HG03175 (cell line): ENCODE data around the gene MICAL2.

ENCODE experiments used
- ATAC-seq: cut with Tn5 transposase; IDR thresholded peaks from one replicate; pipeline ENCODE4 v1.9.1; 2021; ENCODE audit warnings: mild to moderate bottlenecking, moderate library complexity; ENCODE audit not compliant: unreplicated experiment

MICAL2 gene

DNA sequence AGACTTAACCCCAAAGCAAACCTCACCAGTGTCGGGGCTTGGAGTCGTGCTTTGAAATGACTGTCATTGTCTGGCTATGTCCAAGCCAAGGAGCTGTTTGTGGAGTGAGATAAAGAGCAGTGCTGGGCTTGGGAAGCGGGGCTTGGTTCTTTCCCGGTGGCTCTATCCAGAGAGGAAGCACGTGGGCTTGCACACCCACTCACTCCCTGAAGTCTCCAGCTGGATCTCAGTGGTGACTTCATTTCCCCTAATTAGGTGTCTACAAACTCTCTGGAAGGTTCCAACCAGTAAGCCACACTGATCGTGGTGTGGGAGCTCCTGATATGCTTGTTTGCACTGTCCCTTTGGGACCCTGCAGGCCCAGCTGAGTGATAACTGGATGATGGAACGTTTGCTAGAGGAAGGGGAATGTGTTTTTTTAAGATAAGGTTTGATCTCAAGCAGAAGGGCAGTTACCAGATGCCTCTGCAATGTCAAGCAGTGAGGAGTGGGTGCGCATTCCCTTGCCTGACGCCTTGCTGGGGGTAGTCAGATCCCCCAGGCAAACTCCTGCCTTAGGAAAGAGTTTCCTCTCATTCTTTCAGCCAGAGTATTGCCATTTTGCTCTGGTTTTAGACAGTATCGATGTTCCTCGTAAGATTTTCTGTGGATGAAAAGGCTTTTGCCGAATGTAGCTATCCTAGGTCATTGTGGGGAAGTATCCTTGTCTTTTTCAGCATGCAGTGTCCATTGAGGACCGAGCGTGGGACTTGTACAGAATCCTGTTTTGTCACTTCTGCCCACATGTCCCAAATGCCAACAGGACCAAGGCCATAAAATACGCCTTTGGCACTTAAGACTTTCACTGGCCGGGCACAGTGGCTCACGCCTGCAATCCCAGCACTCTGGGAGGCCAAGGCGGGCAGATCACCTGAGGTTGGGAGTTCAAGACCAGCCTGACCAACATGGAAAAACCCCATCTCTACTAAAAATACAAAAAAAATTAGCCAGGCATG, 90.9 kb downstream of the MICAL2 start:
- no peak for ATAC-seq

DNA sequence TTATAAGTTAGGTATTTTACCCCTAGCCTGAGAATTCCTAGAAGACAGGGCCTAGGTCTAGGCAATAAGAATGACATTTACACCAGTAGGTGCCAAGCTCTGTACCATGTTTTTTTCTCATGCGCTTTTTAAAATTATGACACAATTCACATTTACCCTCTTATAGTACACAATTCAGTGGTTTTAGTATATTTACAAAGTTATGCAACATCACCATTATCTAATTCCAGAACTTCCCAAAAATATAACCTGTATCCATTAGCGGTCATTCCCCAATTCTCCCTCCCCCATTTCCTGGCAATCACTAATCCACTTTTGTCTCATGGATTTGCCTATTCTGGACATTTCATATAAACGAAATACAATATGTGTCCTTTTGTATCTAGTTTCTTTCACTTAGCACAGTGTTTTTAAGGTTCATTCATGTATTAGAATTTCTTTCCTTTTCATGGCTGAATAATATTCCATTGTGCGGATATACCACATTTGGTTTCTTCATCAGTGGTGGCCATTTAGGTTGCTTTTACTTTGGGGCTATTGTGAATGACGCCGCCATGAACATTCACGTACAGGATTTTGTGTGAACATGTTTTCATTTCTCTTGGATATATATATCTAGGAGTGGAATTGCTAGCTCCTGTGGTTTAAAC, 92.4 kb downstream of the MICAL2 start:
- no peak for ATAC-seq

DNA sequence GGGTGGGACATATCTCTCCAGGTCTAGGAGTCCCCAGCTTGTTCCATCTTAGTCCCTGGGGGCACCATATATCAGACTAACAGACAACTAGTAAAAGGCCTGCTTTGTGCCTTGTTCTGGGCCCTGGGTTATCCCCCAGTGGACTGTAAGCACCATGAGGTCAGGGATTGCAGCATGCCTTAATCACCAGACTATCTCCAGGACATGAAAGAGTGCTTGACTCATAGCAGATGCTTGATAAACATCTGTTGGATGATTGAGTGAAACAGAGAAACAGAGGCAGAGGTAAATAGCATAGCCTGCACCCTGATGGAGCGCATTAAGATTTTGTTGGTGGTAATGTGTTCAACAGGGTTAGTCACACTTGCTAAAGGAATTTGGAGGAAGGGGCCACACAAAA, 94.1 kb downstream of the MICAL2 start:
- no peak for ATAC-seq

DNA sequence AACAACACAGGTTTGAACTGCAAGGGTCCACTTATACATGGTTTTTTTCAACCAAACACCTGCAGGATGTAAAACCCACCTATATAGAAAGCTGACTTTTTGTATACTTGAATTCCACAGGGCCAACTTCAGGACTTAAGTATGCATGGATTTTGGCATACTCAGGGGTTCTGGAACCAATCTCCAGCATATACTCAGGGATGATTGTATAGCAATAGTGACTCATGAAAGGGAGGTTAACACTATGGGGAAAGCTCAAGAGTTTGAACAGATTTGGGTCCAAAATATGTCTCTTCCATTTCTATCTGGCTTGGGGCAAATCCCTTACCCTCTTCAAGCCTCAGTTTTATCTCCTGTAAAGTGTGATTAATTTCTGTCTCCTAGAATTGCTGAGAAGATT, 94.9 kb downstream of the MICAL2 start:
- no peak for ATAC-seq

DNA sequence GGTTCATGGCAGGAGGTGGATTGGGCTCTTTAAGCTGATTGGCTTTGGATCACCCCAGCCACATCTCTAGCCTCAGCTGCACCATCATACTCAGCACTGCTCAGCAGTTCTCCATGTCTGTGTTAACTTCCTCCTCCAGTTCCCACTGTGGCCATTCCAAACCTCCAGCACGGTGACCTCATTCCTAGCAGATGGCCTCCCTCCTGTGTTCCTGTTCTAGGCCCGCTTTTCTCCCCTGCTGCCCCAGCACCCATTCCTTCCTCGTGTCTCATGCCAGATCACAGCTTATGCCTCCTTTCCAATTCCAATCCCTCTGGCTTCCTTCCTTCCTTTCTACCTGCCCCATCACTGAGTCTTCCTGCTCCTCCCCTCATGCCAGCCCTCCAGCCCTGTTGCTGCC, 96.1 kb downstream of the MICAL2 start:
- ATAC-seq: no peak

DNA sequence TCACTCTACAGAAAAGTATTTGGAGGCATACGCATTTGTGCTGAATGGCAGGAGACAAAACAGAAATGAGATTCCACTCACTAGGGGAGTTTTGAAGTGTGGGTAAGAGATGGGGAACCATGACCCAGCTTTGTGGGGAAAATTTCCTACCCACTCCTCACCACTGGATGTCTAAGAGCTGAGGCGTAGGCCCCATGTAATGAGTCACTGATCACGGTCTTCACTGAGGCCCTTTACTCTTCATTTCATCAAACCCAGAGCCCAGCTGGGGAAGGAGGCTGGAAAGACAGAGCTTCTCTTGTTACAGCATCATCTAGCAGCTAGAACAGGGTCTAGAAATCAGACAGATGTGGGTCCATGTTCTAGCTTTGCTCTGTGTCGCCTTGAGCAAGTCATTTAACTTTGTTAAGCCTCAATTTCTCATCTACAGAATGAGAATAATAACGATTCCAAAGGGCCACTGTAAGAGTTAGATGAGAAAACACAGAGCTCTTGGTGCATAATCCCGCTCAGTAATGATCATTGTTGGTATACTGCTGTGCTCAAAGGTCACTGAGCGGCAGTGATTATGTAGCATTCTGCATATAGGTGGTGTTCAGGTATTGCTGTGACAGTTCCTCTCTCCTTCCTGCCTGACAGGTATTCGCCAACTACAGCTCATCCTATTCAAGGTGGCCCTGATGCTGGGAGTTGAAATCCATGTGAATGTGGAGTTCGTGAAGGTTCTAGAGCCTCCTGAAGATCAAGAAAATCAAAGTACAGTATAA, 97.2 kb downstream of the MICAL2 start:
- no peak for ATAC-seq

DNA sequence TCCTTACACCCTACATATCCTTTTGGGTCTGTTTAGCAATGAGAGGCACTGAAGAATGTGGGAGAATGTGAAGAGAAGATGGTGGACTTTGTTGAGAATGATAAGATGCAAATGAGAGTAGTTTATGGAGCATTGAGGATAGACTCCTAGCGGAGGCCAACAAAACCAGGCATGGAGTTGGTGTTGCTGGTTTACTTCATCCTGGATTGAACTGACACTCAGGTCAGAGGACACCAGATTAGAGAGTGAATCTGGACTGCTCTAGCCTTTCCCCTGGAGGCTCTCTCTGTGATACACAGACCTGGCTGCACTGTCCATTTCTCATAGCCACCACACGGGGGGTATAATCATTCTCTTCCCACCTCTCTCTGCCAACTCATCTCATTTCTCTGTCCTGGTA, 98.7 kb downstream of the MICAL2 start:
- no peak for ATAC-seq

DNA sequence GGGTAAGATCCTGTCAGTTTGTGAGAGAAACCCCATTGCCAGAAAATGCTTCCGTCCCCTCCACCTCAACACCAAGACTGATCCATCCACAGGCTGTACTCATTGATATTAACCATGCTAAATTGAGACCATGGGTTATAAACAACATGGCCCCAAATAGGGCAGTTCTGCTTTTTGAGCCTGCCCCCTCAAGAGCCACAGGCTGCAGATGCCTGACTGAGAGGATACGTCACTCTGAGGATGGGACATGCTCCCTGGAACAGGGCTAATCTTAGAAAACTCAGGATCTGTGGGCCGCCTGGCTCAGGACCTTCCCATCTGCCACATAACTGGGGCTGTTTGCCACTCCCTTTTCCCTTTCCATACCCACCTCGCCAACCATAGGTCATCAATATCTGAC, 99.8 kb downstream of the MICAL2 start:
- ATAC-seq: no peak

DNA sequence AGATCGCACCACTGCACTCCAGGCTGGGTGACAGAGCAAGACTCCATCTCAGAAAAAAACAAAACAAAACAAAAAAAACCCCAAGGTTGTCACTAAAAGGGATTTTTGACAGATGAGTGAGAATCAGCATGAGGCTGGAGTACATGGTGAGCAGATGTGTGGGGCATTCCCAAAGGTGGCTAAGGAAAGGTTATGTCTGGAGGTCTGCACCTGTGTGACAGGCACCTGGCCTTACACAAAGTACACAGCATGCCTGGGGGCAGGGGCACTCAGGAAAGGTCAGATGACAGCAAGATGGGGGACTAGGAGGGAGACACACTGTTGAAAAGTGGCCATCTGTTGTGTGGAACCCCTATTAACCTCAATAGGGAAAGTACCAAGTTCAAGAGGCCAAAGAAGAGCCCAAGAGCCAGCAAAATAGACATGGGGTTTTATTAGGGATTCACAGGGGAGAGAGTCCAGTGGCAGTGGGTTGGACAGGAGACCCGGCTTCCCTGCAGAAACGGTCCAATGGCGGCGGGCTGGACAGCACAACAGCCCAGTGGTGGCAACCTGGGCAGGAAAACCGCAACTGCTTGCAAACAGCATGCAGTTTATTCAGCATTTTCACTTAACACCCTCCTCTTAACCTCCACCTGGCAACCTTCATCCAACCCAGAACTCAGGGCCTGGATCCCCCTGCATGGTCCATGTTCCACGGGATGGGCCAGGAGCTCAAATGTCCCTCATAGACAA, 101.1 kb downstream of the MICAL2 start:
- no peak for ATAC-seq

DNA sequence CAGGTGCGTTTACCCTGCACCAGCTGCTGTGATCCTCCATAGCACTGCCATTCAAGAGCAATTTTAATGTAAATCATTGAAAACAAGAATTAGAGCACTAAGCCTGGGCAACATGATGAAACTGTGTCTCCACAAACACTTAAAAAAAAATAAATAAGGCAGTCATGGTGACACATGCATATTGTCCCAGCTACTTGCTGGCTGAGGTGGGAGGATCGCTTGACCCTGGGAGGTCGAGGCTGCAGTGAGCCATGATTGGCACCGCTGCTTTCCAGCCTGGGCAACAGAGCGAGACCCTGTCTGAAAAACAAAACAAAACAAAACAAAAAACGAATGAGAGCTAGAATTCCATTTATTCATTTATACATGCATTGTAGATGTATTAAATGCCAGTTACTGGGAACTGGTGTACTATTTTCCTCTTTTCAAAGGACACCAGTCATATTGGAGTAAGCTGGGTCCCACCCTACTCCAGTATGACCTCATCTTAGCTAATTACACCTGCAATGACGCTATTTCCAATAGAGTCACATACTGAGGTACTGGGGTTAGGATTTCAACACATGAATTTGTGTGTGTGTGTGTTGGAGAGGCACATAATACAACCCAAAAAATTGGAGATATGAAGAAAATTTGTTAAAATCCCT, 101.9 kb downstream of the MICAL2 start:
- ATAC-seq: no peak

DNA sequence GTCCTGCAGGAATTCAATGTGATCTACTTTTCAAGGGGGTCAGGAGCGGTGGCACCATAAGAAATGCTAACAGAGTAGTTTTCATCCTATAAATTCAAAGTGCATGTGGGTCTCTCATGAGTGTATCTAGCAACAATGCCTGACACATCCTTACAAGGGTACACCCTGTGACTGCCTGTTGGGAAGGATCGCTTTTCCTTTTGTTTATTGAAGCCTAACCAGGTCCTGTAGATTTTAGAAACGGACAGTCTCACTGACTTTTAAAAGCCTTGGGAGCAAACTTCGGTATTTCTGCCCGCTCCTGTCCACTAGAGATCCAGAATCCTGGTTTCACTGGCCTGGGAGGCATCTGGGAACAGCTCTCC, 102.4 kb downstream of the MICAL2 start:
- ATAC-seq: no peak

DNA sequence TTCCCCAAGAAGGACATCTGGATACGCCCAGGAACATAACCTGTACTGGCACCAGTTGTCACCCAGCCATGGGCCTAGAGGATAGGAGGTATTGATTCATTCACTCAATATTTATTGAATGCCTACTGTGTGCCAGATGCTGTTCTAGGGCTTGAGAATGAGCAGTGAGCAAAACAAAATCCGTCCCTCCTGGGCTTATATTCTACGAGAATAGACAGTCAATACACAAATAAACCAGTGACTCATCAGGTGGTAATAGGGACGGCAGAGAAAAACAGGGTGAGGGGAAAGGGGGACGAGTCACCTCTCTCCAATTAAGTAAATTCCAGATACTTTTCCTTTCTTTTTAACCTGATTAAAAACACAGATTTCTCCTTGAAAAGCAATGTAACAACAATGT, 103.5 kb downstream of the MICAL2 start:
- no peak for ATAC-seq

DNA sequence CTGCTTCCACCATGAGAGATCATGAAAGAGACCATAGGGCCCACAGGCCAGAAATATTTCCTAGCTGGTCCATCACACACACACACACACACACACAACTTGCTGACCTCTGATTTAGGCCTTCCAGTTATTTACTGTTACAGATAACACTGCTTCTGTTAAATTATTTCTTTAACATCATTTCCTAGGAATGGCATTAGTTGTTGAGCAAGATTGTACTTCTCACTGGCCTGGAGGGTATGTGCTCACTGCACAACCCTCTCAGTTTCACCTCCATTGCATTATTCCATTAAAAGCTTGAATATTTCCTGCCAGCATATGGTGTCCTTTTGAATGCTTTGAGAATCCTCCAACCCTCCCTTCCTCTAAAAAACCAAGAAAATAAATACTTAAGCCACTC, 104.4 kb downstream of the MICAL2 start:
- ATAC-seq: peak; percentile 2

DNA sequence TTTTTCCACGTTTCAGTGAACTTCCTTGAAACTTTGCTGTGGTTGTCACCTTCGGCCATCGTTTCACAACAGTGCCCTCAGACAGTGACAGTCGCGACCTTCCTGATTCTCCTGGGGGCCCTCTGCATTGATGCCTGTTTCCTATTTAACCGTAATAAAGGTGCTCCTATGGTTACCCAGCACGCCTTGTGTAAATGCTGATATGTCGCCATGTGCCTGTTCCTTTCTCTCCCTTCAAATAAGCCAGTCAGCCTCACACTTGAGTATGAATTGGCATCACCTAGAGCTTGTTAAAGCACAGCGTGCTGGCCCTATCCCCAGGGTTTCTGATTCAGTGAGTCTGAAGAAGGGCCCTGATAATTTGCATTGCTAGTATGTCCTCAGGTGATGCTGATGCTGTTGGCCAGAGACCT, 104.8 kb downstream of the MICAL2 start:
- ATAC-seq: peak; percentile 52

DNA sequence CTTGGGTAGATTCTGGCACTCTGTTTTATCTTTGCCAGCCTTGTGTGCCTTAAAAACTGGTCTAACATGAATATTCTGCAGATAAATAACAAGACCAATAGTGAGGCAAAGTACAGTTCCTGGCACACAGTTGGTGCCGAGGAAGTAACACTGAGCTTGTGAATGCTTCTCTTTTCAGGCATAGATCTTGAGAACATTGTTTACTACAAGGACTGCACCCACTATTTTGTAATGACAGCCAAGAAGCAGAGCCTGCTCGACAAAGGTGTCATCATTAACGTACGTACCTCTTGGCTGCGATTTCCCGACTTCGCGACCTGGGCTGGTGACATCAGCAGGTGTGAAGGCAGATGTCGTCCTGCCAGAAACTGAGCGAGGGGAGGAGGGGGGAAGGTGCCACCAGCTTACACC, 105.7 kb downstream of the MICAL2 start:
- no peak for ATAC-seq

DNA sequence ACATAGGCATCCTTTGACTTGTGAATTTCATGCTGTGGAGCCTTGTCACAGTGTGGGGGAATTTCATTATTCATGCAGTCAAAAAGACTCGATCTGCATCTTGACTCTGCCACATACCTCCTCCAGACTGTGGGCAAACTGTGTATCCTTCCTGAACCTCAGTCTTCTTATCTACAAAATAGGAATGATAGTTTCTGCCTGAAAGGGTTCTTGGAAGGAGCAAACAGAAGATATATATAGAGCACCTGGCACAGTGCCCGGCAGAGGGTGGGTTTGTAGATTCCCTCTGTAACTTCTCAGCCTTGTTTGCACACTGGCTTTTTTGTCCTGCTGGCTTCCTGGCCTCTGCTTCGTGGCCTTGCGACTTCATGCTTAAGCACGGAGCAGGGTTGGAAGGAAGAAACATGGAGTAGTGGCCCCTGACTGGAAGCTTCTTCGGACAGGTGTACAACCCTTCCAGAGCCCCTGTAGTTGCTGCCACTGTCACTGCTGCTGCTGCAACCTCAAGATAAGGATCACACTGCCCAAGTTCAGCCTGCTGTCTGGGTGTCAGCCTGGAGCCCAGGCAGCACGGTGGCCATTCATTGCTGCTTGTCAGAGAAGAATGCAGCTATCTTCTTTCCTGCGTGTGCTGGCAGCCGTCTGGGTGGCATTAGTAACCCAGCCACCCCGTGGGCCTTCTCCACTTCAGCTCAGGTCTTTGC, 106.4 kb downstream of the MICAL2 start:
- ATAC-seq: no peak

DNA sequence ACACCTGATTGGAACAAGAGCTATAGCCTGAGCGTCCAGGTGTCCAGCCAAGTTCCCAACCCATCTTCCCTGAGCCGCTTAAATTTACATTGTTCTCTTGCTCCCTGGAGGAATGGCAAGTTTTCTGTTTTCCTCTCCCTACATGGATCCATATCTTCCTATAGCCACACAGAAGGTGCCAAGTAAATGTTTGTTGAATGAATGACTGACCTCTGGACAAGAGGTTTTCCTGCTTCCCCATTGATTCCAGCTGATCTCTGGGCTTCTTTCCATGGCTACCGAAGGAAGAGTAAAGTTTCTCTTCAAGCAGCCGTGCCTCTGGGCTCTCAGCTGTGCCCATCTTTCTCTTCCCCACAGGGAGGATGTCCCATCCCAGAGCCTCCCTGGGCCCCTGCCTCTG, 107.5 kb downstream of the MICAL2 start:
- no peak for ATAC-seq

DNA sequence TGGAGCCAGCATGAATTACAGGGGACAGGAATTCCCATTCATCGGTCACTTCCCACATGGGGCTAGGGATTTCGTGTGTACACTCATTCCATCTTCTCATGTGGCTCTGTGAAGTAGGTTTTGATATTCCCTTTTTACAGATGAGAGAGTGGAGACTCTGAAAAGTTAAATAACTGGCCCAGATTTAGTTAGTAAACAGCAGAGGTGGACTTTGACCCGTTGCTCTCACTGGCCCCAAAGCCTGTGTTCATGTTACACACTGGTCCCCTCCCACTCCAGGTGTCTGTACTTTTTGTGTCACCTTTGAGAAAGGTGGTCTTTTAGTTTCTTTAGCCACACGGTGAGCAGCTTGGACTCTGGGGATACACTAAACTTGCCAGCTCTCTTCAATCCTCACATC, 108.5 kb downstream of the MICAL2 start:
- ATAC-seq: no peak

DNA sequence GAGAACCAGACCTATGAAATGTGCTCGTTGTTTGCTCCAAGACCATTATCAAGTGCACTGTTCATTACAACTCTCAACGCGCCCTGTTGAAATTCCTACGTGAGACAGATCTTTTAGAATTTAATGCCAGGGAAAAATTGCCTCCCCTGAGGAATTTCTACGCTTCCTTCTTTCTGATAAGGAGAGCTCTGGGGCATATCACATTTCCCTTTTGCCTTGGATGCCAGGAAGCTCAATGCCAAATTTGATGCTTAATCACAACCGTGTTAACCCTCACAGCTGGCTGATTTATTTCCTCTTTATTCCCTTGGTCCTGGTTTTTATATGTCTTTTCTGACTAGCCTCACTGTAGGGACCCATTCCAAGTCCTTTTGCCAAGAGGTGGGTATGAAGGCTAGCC, 109.4 kb downstream of the MICAL2 start:
- no peak for ATAC-seq

DNA sequence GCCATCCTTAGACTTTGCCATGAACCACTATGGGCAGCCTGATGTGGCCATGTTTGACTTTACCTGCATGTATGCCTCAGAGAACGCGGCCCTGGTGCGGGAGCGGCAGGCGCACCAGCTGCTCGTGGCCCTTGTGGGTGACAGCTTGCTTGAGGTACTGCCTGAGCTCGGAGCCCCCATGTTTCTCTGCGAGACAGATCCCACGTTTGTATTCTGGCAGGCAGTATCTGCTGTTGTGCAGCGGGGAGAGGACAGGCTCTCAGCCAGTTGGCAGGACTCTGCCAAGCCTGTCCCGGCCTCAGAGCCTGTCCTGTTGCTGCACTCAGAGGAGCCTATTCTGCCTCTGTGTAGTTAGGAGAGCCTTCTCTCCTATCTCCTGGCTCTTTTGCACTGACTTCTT, 109.9 kb downstream of the MICAL2 start:
- ATAC-seq: no peak
